HG03432 (cell line): Measurements from ENCODE around the gene SLC30A1.
A peak's percentile ranks its signal among the peaks of the same experiment; 100 is the strongest.

Experiments used
- ATAC-seq: cut with Tn5 transposase; IDR thresholded peaks from one replicate; pipeline ENCODE4 v1.9.1; 2021; ENCODE audit warnings: mild to moderate bottlenecking, moderate library complexity; ENCODE audit not compliant: unreplicated experiment

Gene SLC30A1

GRCh38 chr1:211527888-211528287 is 51.1 kb downstream of the SLC30A1 start:
- ATAC-seq, result peak; percentile 19

GRCh38 chr1:211527006-211527405 is 52.0 kb downstream of the SLC30A1 start:
- peak; percentile 93 for ATAC-seq

GRCh38 chr1:211526101-211526500 is 52.9 kb downstream of the SLC30A1 start:
- ATAC-seq, result no peak

- ATAC-seq, result no peak
Observed at GRCh38 chr1:211525101-211525676, 53.8 kb downstream of the SLC30A1 start.

- no peak for ATAC-seq
Observed at GRCh38 chr1:211524521-211524920, 54.4 kb downstream of the SLC30A1 start.

GRCh38 chr1:211522804-211523203 is 56.2 kb downstream of the SLC30A1 start:
- ATAC-seq, result no peak
